Activated CD4-positive, alpha-beta memory T cell treated with anti-CD3 and anti-CD28 coated beads, Interleukin-2, amount 10 ng/mL, durations not matched to agents 7 days and 5 days (primary cell): ENCODE measurements around the gene ATXN10. TPM values are rescaled to one million over a fixed set of nuclear protein-coding genes. Genes with fewer than 3 reads are reported as not detected.
"Not testable (repeated sequence)": the region's sequence is repeated elsewhere in the genome, so short reads cannot be mapped to it uniquely, and the experiment has no call there.

Experiments
- CTCF ChIA-PET: fragments of 350-600 bp; sonication (Branson Sonifier 250); formaldehyde crosslinking; loops from one replicate; lab custom pipeline; 2021; ENCODE audit warnings: antibody characterized with exemption, inconsistent platforms; lab: Charles Lee
- POLR2A ChIA-PET: fragments of 350-600 bp; sonication (Branson Sonifier 250); formaldehyde crosslinking; loops from one replicate; lab custom pipeline; 2021; ENCODE audit warnings: antibody characterized with exemption; lab: Charles Lee
- DNase-seq: peaks from one replicate; pipeline ENCODE4 v3.0.0-alpha.2; 2020
- H3K27ac Mint-ChIP-seq: one replicate; pipeline ENCODE4 v1.8.0; 2021; ENCODE audit warnings: mild to moderate bottlenecking, mixed read lengths
- H3K27me3 Mint-ChIP-seq: one replicate; pipeline ENCODE4 v1.8.0; 2021; ENCODE audit warnings: mixed read lengths
- H3K36me3 Mint-ChIP-seq: one replicate; pipeline ENCODE4 v1.8.0; 2021; ENCODE audit warnings: low read depth, mixed read lengths
- H3K4me1 Mint-ChIP-seq: one replicate; pipeline ENCODE4 v1.8.0; 2021; ENCODE audit warnings: mixed read lengths
- H3K4me3 Mint-ChIP-seq: one replicate; pipeline ENCODE4 v1.8.0; 2021; ENCODE audit warnings: mild to moderate bottlenecking, mixed read lengths
- H3K9me3 Mint-ChIP-seq: one replicate; pipeline ENCODE4 v1.8.0; 2021; ENCODE audit warnings: mixed read lengths
- total RNA-seq, 2 experiments: library from RNA; stranded (reverse); gene quantifications; one replicate each; pipeline ENCODE4 v1.2.3, GENCODE V29; 2021

ATXN10 gene
- total RNA-seq, 2 experiments from 2014 or later: 84.5 to 92.6 TPM

DNA sequence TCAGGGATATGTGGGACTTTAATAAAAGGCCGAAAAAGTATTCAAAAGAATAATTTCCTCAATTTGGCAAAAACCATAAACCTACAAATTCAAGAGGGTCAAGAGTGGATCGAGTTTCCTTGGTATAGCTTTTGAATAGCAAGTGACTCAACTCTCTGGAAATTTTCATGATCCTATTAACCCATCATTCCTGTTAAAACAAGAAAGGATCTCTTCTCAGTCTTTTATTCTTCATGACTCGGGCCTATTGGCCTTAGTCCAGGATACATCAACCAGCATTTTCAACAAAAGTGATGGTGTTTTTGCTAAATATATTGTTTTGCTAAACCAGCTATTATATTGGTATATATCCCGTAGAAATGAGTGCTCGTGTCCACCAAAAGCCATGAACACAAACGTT is 110.3 kb downstream of the ATXN10 start:
- CTCF ChIA-PET: no interaction called here
- H3K4me1 Mint-ChIP-seq: no peaks in the 10 kb centered on the region
- no peak for DNase-seq
- H3K4me3 Mint-ChIP-seq: no peak overlapping the region
- H3K36me3 Mint-ChIP-seq: no peaks in the 10 kb centered on the region
- H3K27me3 Mint-ChIP-seq: no peaks in the 10 kb centered on the region
- no peaks in the 10 kb centered on the region for H3K9me3 Mint-ChIP-seq
- H3K27ac Mint-ChIP-seq: no peak overlapping the region
- POLR2A ChIA-PET: no interaction called here

DNA sequence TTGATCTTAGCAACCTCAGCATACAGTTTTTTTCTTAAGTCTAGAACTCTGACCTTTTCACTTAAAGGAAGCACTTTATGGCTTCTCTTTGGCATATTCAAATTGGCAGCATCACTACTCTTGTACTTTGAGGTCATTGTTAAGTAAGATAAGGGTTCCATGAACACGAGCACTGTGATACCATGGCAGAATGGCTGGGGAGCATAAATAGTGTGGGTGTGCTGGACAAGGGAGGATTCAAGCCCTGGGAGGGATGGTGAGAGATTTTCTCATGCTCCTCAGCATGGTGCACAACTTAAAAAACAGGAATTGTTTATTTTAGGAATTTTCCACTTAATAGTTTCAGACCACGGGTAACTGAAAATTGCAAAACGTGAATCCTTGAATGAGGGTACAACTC is 111.4 kb downstream of the ATXN10 start:
- DNase-seq: no peak

DNA sequence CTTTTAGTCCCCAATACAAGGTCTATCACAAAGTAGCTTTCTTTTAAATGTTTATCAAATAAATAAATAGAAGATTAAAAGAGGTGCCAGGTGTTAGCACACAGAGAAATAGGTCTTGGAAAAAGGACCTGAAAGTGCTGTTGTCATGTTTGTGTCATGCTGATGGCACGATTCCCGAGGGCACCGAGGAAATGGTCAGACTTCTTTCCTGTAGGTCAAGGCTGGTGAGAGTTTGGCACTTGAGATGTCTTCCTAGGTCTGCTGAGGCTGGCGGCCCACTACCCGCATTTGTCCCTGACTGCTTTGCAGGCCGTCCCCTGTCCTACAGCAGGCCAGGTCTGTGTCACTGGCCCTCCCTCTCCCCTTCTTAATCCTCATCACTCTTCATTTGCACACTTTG is 112.1 kb downstream of the ATXN10 start:
- Mint-ChIP-seq H3K27ac (no peak overlapping the region), H3K4me1 (no peaks in the 10 kb centered on the region)
- POLR2A ChIA-PET: no interaction called here

More for the DNA sequence above, 111.4 kb downstream of the ATXN10 start:
- H3K4me1 Mint-ChIP-seq: no peaks in the 10 kb centered on the region
- no peaks in the 10 kb centered on the region for H3K36me3 Mint-ChIP-seq
- H3K27ac Mint-ChIP-seq: no peak overlapping the region
- no peak overlapping the region for H3K4me3 Mint-ChIP-seq
- H3K9me3 Mint-ChIP-seq: no peaks in the 10 kb centered on the region
- POLR2A ChIA-PET: no interaction called here
- no peaks in the 10 kb centered on the region for H3K27me3 Mint-ChIP-seq
- CTCF ChIA-PET: no interaction called here

DNA sequence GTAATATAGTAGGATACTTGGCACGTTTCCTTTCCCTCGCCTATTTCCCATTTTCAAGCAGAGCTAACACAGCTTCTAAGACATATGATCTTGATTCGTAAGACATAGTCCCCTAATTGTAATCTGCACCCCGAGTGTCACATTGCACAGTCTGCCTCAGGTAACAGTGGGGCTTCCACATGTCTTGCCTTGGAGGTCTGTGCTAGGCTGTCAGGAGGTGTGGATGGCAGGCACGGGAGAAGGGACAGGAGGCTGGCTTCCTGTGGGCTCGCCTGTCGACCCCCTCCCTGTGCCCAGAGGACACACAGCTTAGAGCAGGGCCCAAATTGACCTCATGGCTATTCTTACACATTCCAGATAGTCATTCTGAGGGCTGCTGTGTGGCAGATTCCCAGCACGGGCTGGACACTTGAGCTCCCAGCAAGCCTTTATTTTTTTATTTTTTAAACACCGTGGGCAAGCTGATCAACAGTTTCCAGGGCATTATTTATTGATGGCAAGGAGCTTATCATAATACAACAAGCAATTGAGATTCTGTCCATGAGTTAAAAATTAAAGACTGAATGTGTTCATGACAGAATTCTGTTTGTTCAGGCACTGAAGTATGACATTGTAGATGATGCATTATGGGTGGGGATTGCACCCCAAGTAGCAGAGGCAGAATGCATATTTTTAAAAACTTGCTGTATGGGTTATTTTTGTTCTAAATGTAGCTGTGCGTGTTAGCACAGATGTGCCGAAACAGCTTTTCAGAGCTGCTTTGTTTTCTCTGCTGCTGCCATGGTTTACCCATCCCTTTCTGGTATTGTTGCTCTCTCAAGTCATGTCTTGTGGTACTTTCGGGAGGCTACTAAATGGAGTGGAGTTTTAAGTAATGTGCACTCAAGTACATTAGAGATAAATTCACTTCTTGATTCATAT is 113.0 kb downstream of the ATXN10 start:
- CTCF ChIA-PET: interaction anchor here (1.5 kb wide), 1 partner anchor 222 kb away, joined by 4 read pairs; no protein-coding TSS in a partner anchor
- H3K27me3 Mint-ChIP-seq: no peaks in the 10 kb centered on the region
- peaks cover 3% of the 10 kb centered on the region for H3K36me3 Mint-ChIP-seq

More for the DNA sequence above, 112.1 kb downstream of the ATXN10 start:
- DNase-seq: no peak
- Mint-ChIP-seq H3K27me3 (no peaks in the 10 kb centered on the region), H3K9me3 (no peaks in the 10 kb centered on the region), H3K36me3 (no peaks in the 10 kb centered on the region), H3K4me3 (no peak overlapping the region)
- CTCF ChIA-PET: no interaction called here

DNA sequence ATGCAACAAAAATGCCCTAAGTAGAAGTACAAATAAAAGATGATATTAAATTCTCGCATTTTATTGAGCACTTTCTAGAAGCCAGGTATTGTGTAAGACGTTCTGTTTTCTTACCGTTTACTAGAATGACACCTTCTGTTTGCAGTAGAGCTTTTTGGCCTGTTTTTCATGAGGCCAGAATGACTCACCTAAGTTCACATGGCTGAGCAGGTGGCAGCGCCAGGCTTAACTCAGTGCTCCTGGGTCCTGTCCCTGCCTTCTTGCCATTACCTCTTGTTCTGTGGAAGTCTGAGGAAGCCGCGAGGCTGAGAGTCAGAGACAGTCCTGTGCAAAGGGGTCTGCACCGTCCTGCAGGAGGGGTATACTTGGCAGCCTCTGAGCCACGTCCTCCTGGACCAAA is 113.8 kb downstream of the ATXN10 start:
- Mint-ChIP-seq H3K27ac (no peak overlapping the region), H3K27me3 (no peaks in the 10 kb centered on the region), H3K9me3 (no peaks in the 10 kb centered on the region), H3K4me1 (no peaks in the 10 kb centered on the region), H3K4me3 (no peak overlapping the region), H3K36me3 (peaks cover 3% of the 10 kb centered on the region)
- POLR2A ChIA-PET: no interaction called here
- DNase-seq: no peak
- CTCF ChIA-PET: interaction anchor here (1.5 kb wide), 1 partner anchor 221 kb away, joined by 4 read pairs; no protein-coding TSS in a partner anchor

More for the DNA sequence above, 113.0 kb downstream of the ATXN10 start:
- H3K4me1 Mint-ChIP-seq: no peaks in the 10 kb centered on the region
- no peaks in the 10 kb centered on the region for H3K9me3 Mint-ChIP-seq
- no peak overlapping the region for H3K27ac Mint-ChIP-seq
- POLR2A ChIA-PET: no interaction called here
- no peak for DNase-seq
- H3K4me3 Mint-ChIP-seq: no peak overlapping the region

DNA sequence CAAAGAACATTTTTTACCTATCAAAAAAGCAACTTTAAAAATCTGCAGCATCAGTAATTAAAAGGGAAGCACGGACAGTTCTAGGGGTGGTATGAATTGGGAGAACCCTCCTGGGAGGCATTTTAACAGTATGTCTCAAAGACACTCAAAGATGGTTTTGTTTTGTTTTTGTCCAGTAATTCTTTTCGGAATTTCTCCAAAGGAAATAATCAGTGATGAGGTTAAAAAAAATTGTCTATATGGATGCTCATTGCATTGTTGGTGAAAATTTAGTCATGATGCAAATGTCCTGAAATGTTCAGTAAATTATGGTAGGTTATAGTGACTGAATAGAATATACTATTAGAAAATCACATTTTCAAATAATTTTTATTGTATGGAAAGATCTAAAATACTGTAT is 115.1 kb downstream of the ATXN10 start:
- no peak for DNase-seq
- POLR2A ChIA-PET: no interaction called here
- Mint-ChIP-seq H3K36me3 (peaks cover 3% of the 10 kb centered on the region), H3K27me3 (no peaks in the 10 kb centered on the region), H3K4me1 (no peaks in the 10 kb centered on the region), H3K4me3 (no peak overlapping the region), H3K9me3 (no peaks in the 10 kb centered on the region), H3K27ac (no peak overlapping the region)
- CTCF ChIA-PET: no interaction called here

DNA sequence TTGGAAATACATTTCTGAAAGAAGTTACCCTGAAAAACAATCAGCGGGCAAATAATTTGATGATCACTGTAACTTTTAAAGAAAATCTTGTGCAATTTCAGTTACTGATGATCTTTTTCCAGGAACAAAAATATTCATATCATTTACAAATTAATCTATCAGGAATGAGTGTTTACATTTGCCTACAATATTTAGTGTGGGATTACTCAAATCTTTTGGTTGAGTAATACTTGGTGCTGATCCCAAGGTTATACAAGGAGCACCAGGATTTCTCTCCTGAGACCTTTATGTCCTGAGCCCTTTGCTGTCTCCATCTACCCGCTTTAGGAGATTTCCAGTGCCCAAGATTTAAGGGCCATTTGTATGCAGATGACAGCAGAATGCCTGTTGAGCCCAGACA is 116.1 kb downstream of the ATXN10 start:
- CTCF ChIA-PET: no interaction called here
- no peak overlapping the region for H3K27ac Mint-ChIP-seq
- H3K27me3 Mint-ChIP-seq: no peaks in the 10 kb centered on the region

DNA sequence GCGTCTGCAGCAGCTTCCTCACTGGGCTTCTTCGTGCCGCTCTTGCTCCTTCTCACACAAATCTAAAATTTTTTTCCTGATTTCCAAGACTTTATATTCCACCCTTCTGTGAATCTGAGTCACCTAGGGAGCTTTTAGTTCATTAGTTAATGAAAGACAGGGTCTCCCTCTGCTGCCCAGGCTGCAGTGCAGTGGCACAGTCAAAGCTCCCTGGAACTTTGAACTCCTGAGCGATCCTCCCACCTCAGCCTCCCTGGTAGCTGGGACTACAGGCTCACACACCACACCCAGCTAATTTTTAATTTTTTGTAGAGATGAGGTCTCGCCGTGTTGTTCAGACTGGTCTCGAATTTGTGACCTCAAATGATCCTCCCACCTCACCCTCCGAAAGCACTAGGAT is 116.9 kb downstream of the ATXN10 start:
- POLR2A ChIA-PET: interaction anchor here (0.9 kb wide), 1 partner anchor 11 kb away, joined by 3 read pairs; no protein-coding TSS in a partner anchor
- H3K36me3 Mint-ChIP-seq: peaks cover 9% of the 10 kb centered on the region
- no peak for DNase-seq
- H3K27me3 Mint-ChIP-seq: no peaks in the 10 kb centered on the region
- CTCF ChIA-PET: no interaction called here
- no peak overlapping the region for H3K4me3 Mint-ChIP-seq
- H3K9me3 Mint-ChIP-seq: peaks cover 2% of the 10 kb centered on the region
- no peak overlapping the region for H3K27ac Mint-ChIP-seq
- no peaks in the 10 kb centered on the region for H3K4me1 Mint-ChIP-seq

More for the DNA sequence above, 116.1 kb downstream of the ATXN10 start:
- Mint-ChIP-seq H3K36me3 (peaks cover 3% of the 10 kb centered on the region), H3K4me3 (no peak overlapping the region), H3K9me3 (no peaks in the 10 kb centered on the region), H3K4me1 (no peaks in the 10 kb centered on the region)
- POLR2A ChIA-PET: no interaction called here
- no peak for DNase-seq

DNA sequence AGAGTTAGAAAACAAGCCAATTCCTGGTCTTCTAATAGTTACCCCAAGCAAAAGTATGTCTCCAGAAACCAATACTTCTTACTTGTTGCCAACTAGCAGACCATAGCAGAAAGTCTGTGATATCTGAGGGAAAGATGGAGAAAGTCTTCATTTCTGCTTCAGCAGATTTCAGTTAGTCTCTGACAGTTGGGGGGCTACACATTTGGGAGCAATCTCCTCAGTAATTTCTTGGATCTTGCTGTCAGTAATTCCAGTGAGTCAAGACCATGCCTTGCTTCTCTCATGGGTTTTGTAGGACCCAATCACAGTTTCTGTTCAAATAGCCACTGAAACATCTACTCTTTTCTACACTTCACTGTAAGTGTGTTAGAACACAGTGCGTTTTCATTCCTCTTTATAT is 118.8 kb downstream of the ATXN10 start:
- ChIA-PET CTCF (no interaction called here), POLR2A (no interaction called here)
- Mint-ChIP-seq H3K27me3 (no peaks in the 10 kb centered on the region), H3K4me3 (no peak overlapping the region), H3K36me3 (peaks cover 22% of the 10 kb centered on the region), H3K27ac (no peak overlapping the region), H3K4me1 (no peaks in the 10 kb centered on the region), H3K9me3 (peaks cover 13% of the 10 kb centered on the region)
- DNase-seq: no peak

DNA sequence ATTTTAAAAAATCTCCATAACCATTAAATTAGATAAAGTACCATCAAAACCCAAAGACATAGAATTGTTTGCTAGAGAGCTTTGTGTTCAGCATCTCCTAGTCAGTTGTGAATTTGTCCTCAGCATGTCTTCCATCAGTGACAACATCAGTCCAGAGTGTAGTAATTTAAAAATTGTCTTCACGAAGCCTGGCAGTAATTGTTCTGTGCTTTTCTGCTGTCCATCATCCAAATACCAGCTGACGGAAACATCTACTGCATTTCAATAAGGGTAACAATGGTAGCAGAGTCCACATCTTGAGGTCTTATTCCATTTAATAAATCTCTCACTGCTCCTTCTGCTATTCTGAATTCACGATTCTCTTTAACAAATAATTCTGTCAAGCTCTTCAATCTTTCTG is 121.5 kb downstream of the ATXN10 start:
- H3K27ac Mint-ChIP-seq: no peak overlapping the region
- H3K4me1 Mint-ChIP-seq: no peaks in the 10 kb centered on the region
- DNase-seq: no peak
- peaks cover 43% of the 10 kb centered on the region for H3K36me3 Mint-ChIP-seq
- ChIA-PET POLR2A (no interaction called here), CTCF (interaction anchor here (0.8 kb wide), 1 partner anchor 16 kb away, joined by 3 read pairs; no protein-coding TSS in a partner anchor)
- no peak overlapping the region for H3K4me3 Mint-ChIP-seq
- H3K27me3 Mint-ChIP-seq: no peaks in the 10 kb centered on the region
- H3K9me3 Mint-ChIP-seq: peaks cover 28% of the 10 kb centered on the region

DNA sequence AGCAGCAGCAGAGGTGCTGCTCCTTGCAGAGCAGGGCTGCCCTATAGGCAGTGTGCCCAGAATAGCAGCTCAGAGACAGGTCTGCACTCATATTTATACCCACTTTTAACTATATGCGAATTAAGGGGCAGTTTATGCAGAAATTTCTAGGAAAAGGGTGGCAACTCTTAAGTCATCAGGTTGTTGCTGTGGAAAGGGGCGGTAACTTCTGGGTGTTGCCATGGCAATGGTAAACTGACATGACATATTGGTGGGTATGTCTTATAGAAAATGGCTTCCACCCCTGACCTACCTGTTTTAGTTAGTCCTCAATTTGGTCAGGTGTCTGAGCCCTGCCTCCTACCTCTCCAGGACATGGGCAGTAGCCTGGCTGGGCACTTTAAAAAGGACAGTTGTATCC is 122.3 kb downstream of the ATXN10 start:
- Mint-ChIP-seq H3K4me1 (no peaks in the 10 kb centered on the region), H3K27me3 (no peaks in the 10 kb centered on the region), H3K27ac (no peak overlapping the region), H3K36me3 (peaks cover 47% of the 10 kb centered on the region), H3K9me3 (peaks cover 28% of the 10 kb centered on the region), H3K4me3 (no peak overlapping the region)
- DNase-seq: no peak
- POLR2A ChIA-PET: no interaction called here
- CTCF ChIA-PET: interaction anchor here (0.8 kb wide), 1 partner anchor 16 kb away, joined by 3 read pairs; no protein-coding TSS in a partner anchor

DNA sequence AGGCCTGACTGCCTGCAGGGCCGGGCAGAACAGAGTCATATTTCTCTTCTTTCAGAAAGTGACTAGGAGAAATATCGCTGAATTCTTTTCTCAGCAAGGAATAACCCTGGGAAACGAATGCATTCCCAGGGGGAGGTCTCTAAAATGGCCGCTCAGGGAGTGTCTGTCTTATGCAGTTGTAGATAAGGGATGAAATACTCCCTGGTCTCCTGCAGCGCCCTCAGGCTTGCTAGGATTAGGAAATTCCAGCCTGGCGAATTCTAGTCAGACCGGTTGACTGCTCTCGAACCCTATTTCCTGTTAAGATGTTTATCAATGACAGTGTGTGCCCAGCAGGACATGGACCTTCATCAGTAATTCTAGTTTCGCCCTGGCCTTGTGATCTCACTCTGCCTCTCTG is 124.4 kb downstream of the ATXN10 start:
- H3K4me3 Mint-ChIP-seq, H3K27ac Mint-ChIP-seq, DNase-seq, CTCF ChIA-PET, H3K27me3 Mint-ChIP-seq, H3K4me1 Mint-ChIP-seq: not testable (repeated sequence)
- POLR2A ChIA-PET: interaction anchor here (0.7 kb wide), 1 partner anchor 102 kb away, joined by 3 read pairs; no protein-coding TSS in a partner anchor
- Mint-ChIP-seq H3K9me3 (peaks cover 28% of the 10 kb centered on the region), H3K36me3 (peaks cover 44% of the 10 kb centered on the region)

DNA sequence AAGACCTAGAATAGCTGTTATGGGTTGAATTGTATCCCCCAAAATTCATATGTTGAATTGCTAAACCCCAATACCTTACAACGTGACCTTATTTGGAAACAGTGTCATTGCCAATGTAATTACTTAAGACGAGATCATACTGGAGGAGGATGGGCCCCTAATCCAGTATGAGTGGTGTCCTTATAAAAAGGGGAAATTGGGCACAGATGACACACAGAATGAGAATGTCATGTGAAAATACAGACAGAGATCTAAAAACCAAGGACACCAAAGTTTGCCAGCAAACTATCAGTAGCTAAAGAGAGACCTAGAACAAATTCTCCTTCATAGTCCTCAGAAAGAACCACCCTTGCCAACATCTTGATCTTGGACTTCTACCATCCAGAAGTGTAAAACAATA is 127.7 kb downstream of the ATXN10 start:
- Mint-ChIP-seq H3K36me3 (peaks cover 35% of the 10 kb centered on the region), H3K4me1 (no peaks in the 10 kb centered on the region)
- POLR2A ChIA-PET: no interaction called here

More for the DNA sequence above, 127.7 kb downstream of the ATXN10 start:
- DNase-seq: no peak
- Mint-ChIP-seq H3K4me3 (no peak overlapping the region), H3K9me3 (peaks cover 23% of the 10 kb centered on the region), H3K27ac (no peak overlapping the region), H3K27me3 (no peaks in the 10 kb centered on the region)
- CTCF ChIA-PET: no interaction called here
